ENCODE measurements around the gene CEMIP.
"Not testable (repeated sequence)": the region's sequence is repeated elsewhere in the genome, so short reads cannot be mapped to it uniquely, and the experiment has no call there.

The CEMIP gene

GRCh38 chr15:80957556-80957955 lies 178.4 kb downstream of the CEMIP start:
- DNase-seq, result peak in 1 of 2 donors; percentile 39

GRCh38 chr15:80957976-80958375 lies 178.8 kb downstream of the CEMIP start:
- DNase-seq, result peak; percentile 9 to 21

- no peak for DNase-seq
These were observed 179.8 kb downstream of the CEMIP start for GRCh38 chr15:80958818-80959495.

- not testable (repeated sequence) for DNase-seq
These were observed 186.3 kb downstream of the CEMIP start for GRCh38 chr15:80965454-80965853.

GRCh38 chr15:80966431-80967197 lies 187.4 kb downstream of the CEMIP start:
- no peak for DNase-seq

GRCh38 chr15:80967451-80967850 lies 188.3 kb downstream of the CEMIP start:
- DNase-seq, result no peak

GRCh38 chr15:80967991-80968510 lies 188.9 kb downstream of the CEMIP start:
- no peak for DNase-seq

- no peak for DNase-seq
These were observed 190.1 kb downstream of the CEMIP start for GRCh38 chr15:80969316-80969715.

- peak; percentile 51 to 94 for DNase-seq
These were observed 191.0 kb downstream of the CEMIP start for GRCh38 chr15:80970018-80970657.

- DNase-seq, result no peak
These were observed 191.5 kb downstream of the CEMIP start for GRCh38 chr15:80970658-80971057.

GRCh38 chr15:80971143-80971542 lies 192.0 kb downstream of the CEMIP start:
- DNase-seq, result no peak

- DNase-seq, result no peak
These were observed 193.1 kb downstream of the CEMIP start for GRCh38 chr15:80972276-80972675.

GRCh38 chr15:80974914-80975313 lies 195.7 kb downstream of the CEMIP start:
- DNase-seq, result no peak

GRCh38 chr15:80976851-80977250 lies 197.7 kb downstream of the CEMIP start:
- no peak for DNase-seq

- DNase-seq, result peak; percentile 41 to 83
These were observed 198.5 kb downstream of the CEMIP start for GRCh38 chr15:80977627-80978036.

GRCh38 chr15:80978685-80979329 lies 199.6 kb downstream of the CEMIP start:
- DNase-seq, result no peak

GRCh38 chr15:80979538-80980200 lies 200.5 kb downstream of the CEMIP start:
- no peak for DNase-seq

GRCh38 chr15:80982205-80982604 lies 203.0 kb downstream of the CEMIP start:
- DNase-seq, result peak; percentile 32 to 37

- no peak for DNase-seq
These were observed 203.7 kb downstream of the CEMIP start for GRCh38 chr15:80982839-80983238.

- peak; percentile 86 to 91 for DNase-seq
These were observed 205.7 kb downstream of the CEMIP start for GRCh38 chr15:80984856-80985255.

- DNase-seq, result no peak
These were observed 206.8 kb downstream of the CEMIP start for GRCh38 chr15:80985981-80986380.

GRCh38 chr15:80986487-80986886 lies 207.3 kb downstream of the CEMIP start:
- no peak for DNase-seq

Data from inflammatory macrophage treated with lipopolysaccharide for 1 hour (primary cell).